Rectal smooth muscle tissue (tissue), 1 donor: ENCODE results near the gene TMEM213.

Experiments
- H3K27ac ChIP-seq: one replicate; pipeline ENCODE4 v1.7.0; 2013; ENCODE audit warnings: low read depth, low read length, inconsistent platforms
- H3K27me3 ChIP-seq: one replicate; pipeline ENCODE4 v1.7.0; 2013; ENCODE audit warnings: low read length; ENCODE audit not compliant: control insufficient read depth, insufficient read depth
- H3K36me3 ChIP-seq: one replicate; pipeline ENCODE4 v1.7.0; 2013; ENCODE audit warnings: low read length; ENCODE audit not compliant: control insufficient read depth, insufficient read depth
- H3K4me1 ChIP-seq: one replicate; pipeline ENCODE4 v1.7.0; 2013; ENCODE audit warnings: low read length; ENCODE audit not compliant: control insufficient read depth, insufficient read depth
- H3K4me3 ChIP-seq: one replicate; pipeline ENCODE4 v1.7.0; 2013; ENCODE audit warnings: low read length
- H3K9ac ChIP-seq: one replicate; pipeline ENCODE4 v1.7.0; 2013; ENCODE audit warnings: low read length

The TMEM213 gene

GRCh38 chr7:138832966-138833365, 35.2 kb downstream of the TMEM213 start:
- H3K36me3 ChIP-seq: no peaks in the 10 kb centered on the region
- no peak overlapping the region for H3K4me3 ChIP-seq
- no peaks in the 10 kb centered on the region for H3K27me3 ChIP-seq
- H3K4me1 ChIP-seq: no peaks in the 10 kb centered on the region
- no peak overlapping the region for H3K27ac ChIP-seq
- H3K9ac ChIP-seq: no peak overlapping the region

- no peaks in the 10 kb centered on the region for H3K4me1 ChIP-seq
- no peak overlapping the region for H3K27ac ChIP-seq
- H3K36me3 ChIP-seq: no peaks in the 10 kb centered on the region
- H3K27me3 ChIP-seq: no peaks in the 10 kb centered on the region
- H3K9ac ChIP-seq: no peak overlapping the region
- H3K4me3 ChIP-seq: no peak overlapping the region
Measured at GRCh38 chr7:138833596-138833995, 35.8 kb downstream of the TMEM213 start.

- no peaks in the 10 kb centered on the region for H3K36me3 ChIP-seq
- H3K9ac ChIP-seq: no peak overlapping the region
- H3K27ac ChIP-seq: no peak overlapping the region
- H3K4me1 ChIP-seq: no peaks in the 10 kb centered on the region
- H3K27me3 ChIP-seq: no peaks in the 10 kb centered on the region
- H3K4me3 ChIP-seq: no peak overlapping the region
Measured at GRCh38 chr7:138834583-138834982, 36.8 kb downstream of the TMEM213 start.

GRCh38 chr7:138835087-138835486, 37.3 kb downstream of the TMEM213 start:
- Histone ChIP-seq H3K27ac (no peak overlapping the region), H3K27me3 (no peaks in the 10 kb centered on the region), H3K4me3 (no peak overlapping the region), H3K9ac (no peak overlapping the region), H3K36me3 (no peaks in the 10 kb centered on the region), H3K4me1 (no peaks in the 10 kb centered on the region)

- no peaks in the 10 kb centered on the region for H3K4me1 ChIP-seq
- H3K9ac ChIP-seq: no peak overlapping the region
- no peak overlapping the region for H3K27ac ChIP-seq
- H3K36me3 ChIP-seq: no peaks in the 10 kb centered on the region
- H3K4me3 ChIP-seq: no peak overlapping the region
- H3K27me3 ChIP-seq: no peaks in the 10 kb centered on the region
Measured at GRCh38 chr7:138837627-138838026, 39.8 kb downstream of the TMEM213 start.

- no peak overlapping the region for H3K4me3 ChIP-seq
- H3K36me3 ChIP-seq: no peaks in the 10 kb centered on the region
- no peak overlapping the region for H3K9ac ChIP-seq
- H3K27ac ChIP-seq: no peak overlapping the region
- H3K27me3 ChIP-seq: no peaks in the 10 kb centered on the region
- no peaks in the 10 kb centered on the region for H3K4me1 ChIP-seq
Measured at GRCh38 chr7:138838166-138838565, 40.4 kb downstream of the TMEM213 start.

- H3K4me1 ChIP-seq: no peaks in the 10 kb centered on the region
- H3K36me3 ChIP-seq: no peaks in the 10 kb centered on the region
- H3K27me3 ChIP-seq: no peaks in the 10 kb centered on the region
- no peak overlapping the region for H3K4me3 ChIP-seq
- H3K27ac ChIP-seq: no peak overlapping the region
- H3K9ac ChIP-seq: no peak overlapping the region
Measured at GRCh38 chr7:138842111-138842510, 44.3 kb downstream of the TMEM213 start.

- Histone ChIP-seq H3K4me3 (no peak overlapping the region), H3K4me1 (no peaks in the 10 kb centered on the region), H3K27ac (no peak overlapping the region), H3K36me3 (no peaks in the 10 kb centered on the region), H3K27me3 (no peaks in the 10 kb centered on the region), H3K9ac (no peak overlapping the region)
Measured at GRCh38 chr7:138843632-138844580, 46.1 kb downstream of the TMEM213 start.

GRCh38 chr7:138845711-138846110, 47.9 kb downstream of the TMEM213 start:
- Histone ChIP-seq H3K27ac (no peak overlapping the region), H3K27me3 (no peaks in the 10 kb centered on the region), H3K4me3 (no peak overlapping the region), H3K36me3 (no peaks in the 10 kb centered on the region), H3K9ac (no peak overlapping the region), H3K4me1 (no peaks in the 10 kb centered on the region)

GRCh38 chr7:138848056-138848980, 50.5 kb downstream of the TMEM213 start:
- Histone ChIP-seq H3K27ac (no peak overlapping the region), H3K4me3 (no peak overlapping the region), H3K9ac (no peak overlapping the region), H3K36me3 (no peaks in the 10 kb centered on the region), H3K27me3 (no peaks in the 10 kb centered on the region), H3K4me1 (no peaks in the 10 kb centered on the region)

- Histone ChIP-seq H3K27ac (no peak overlapping the region), H3K4me1 (no peaks in the 10 kb centered on the region), H3K27me3 (no peaks in the 10 kb centered on the region), H3K4me3 (no peak overlapping the region), H3K36me3 (no peaks in the 10 kb centered on the region), H3K9ac (no peak overlapping the region)
Measured at GRCh38 chr7:138849701-138850100, 51.9 kb downstream of the TMEM213 start.

GRCh38 chr7:138852469-138852868, 54.7 kb downstream of the TMEM213 start:
- H3K4me1 ChIP-seq: no peaks in the 10 kb centered on the region
- no peak overlapping the region for H3K9ac ChIP-seq
- no peaks in the 10 kb centered on the region for H3K36me3 ChIP-seq
- no peak overlapping the region for H3K4me3 ChIP-seq
- no peak overlapping the region for H3K27ac ChIP-seq
- H3K27me3 ChIP-seq: no peaks in the 10 kb centered on the region
